Activated effector memory CD4-positive, alpha-beta T cell treated with Interleukin-2 at 50 U/mL for 16 hours (primary cell): Measurements from ENCODE around the gene CDC42SE2.
"Not testable (repeated sequence)": the region's sequence is repeated elsewhere in the genome, so short reads cannot be mapped to it uniquely, and the experiment has no call there.

Experiments
- DNase-seq: peaks from one replicate; pipeline ENCODE4 v3.0.0-alpha.2; 2020

CDC42SE2 gene

DNA sequence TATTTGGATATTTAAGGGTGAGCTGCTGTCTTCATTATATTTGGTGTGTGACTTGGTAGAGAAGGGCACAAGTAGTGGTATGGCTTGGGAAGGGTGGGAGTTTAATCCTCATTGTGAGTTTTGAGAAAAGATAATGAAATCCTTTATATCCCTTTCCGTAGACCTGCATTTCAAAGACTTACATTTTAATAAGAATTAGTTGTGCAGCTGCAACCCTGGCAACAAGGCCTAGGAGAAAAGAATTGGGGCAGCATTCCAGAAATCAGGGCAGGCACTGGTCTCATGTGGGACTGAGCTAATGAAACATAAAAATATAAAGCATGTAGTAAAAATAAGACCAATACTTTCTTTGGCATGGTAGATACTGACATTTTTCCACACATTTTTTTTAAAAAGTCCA is 60.5 kb downstream of the CDC42SE2 start:
- no peak for DNase-seq

GRCh38 chr5:131328536-131329285 is 64.9 kb downstream of the CDC42SE2 start:
- DNase-seq, result no peak

DNA sequence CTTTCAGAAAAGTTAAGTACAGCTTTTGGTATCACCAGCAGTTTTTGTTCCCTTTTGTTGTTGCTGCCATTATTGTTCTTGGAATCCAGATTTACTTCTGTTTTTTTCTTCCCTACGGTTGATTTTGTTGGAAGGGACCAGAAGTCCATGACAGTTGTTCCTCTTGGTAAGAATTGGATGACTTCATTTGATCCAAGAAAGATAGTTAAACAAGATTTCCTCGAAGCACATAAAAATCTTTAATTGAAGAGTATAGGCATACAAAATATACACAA is 65.4 kb downstream of the CDC42SE2 start:
- DNase-seq, result no peak

DNA sequence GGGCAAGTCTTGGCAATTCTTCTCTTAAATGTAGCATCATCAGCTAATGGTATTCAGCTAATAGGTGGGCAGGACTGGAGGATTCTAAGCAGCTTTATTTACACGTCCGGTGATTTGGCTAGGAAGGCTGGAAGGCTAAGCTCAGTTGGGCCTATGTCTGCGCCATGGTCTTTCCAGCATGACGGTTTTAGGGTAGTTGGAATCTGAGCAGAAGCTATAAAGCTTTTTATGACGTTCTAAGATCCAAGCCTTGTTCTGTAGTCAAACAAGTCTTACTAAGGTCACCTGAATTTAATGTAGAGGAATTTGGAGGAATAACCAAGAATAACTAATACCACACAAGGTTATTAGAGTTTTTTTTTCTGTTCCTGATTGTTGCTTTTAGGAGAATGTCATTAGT is 66.2 kb downstream of the CDC42SE2 start:
- DNase-seq, result no peak

GRCh38 chr5:131335756-131336155 is 71.9 kb downstream of the CDC42SE2 start:
- DNase-seq, result not testable (repeated sequence)

- not testable (repeated sequence) for DNase-seq
Measured at GRCh38 chr5:131336801-131337200, 72.9 kb downstream of the CDC42SE2 start.

DNA sequence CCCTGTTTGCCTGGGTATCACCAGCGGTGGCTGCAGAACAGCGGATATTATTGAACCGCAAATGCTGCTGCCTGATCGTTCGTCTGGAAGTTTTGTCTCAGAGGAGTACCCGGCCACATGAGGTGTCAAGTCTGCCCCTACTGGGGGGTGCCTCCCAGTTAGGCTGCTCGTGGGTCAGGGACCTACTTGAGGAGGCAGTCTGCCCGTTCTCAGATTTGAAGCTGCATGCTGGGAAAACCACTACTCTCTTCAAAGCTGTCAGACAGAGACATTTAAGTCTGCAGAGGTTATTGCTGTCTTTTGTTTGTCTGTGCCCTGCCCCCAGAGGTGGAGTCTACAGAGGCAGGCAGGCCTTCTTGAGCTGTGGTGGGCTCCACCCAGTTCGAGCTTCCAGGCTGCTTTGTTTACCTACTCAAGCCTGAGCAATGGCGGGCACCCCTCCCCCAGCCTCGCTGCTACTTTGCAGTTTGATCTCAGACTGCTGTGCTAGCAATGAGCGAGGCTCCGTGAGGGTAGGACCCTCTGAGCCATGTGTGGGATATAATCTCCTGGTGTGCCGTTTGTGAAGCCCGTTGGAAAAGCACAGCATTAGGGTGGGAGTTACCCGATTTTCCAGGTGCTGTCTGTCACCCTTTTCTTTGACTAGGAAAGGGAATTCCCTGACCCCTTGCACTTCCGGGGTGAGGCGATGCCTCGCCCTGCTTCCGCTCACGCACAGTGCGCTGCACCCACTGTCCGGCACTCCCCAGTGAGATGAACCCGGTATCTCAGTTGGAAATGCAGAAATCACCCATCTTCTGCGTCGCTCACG is 73.6 kb downstream of the CDC42SE2 start:
- peak; percentile 43 for DNase-seq

DNA sequence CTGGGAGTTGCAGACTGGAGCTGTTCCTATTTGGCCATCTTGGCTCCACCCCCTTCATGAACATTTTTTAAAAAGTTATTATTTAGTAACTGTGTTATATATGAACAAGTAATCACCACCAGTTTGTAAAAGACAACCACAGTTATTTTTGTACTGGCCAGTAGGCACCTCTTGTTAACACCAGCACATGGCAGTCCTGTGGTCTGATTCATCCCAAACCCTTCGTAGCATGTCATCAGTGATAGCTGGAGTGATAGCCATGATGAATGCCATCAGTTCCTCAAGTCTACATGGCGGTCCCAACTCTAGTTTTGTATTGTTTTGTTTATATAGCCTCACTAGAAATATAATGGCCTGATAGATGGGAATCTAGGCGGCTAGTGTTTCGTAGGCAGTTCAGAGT is 74.2 kb downstream of the CDC42SE2 start:
- no peak for DNase-seq

DNA sequence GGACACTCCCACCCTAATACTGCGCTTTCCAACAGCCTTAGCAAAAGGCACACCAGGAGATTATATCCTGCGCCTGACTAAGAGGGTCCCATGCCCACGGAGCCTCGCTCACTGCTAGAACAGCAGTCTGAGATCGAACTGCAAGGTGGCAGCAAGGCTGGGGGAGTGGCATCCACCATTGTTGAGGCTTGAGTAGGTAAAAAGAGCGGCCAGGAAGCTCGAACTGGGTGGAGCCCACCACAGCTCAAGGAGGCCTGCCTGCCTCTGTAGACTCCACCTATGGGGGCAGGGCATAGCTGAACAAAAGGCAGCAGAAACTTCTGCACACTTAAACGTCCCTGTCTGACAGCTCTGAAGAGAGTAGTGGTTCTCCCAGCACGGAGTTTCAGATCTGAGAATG is 80.4 kb downstream of the CDC42SE2 start:
- DNase-seq, result peak; percentile 15

DNA sequence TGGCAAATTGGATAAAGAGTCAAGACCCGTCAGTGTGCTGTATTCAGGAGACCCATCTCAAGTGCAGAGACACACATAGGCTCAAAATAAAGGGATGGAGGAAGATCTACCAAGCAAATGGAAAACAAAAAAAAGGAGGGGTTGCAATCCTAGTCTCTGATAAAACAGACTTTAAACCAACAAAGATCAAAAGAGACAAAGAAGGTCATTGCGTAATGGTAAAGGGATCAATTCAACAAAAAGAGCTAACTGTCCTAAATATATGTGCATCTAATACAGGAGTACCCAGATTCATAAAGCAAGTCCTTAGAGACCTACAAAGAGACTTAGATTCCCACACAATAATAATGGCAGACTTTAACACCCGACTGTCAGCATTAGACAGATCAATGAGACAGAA is 82.4 kb downstream of the CDC42SE2 start:
- DNase-seq, result not testable (repeated sequence)

- no peak for DNase-seq
Measured at GRCh38 chr5:131353991-131354390, 90.1 kb downstream of the CDC42SE2 start.

DNA sequence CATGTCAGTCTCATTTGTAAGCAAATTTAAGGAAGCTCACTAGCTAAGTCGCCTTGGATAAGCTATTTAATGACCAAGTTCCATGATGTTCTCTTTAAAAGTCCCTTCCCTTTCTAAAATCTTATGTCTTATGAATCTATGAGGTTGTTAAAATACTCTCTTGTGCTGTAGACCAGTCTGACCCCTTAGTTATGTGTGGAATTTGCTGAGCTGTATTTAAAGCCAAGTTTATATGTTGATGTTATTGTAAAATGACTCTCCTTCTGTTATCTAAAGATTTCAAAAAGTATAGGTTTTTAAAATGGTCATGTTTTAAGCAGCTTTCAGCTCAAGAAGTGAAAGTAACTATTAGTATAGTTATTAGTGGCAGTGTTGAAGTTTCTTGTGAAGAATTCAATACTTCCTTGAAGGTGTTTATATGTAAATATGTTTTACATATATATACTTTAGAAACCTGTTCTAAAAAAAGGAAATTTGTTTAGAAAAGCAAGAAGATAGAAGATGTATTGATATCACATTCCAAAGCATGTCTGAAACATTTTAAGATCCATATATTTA is 92.2 kb downstream of the CDC42SE2 start:
- DNase-seq, result no peak

DNA sequence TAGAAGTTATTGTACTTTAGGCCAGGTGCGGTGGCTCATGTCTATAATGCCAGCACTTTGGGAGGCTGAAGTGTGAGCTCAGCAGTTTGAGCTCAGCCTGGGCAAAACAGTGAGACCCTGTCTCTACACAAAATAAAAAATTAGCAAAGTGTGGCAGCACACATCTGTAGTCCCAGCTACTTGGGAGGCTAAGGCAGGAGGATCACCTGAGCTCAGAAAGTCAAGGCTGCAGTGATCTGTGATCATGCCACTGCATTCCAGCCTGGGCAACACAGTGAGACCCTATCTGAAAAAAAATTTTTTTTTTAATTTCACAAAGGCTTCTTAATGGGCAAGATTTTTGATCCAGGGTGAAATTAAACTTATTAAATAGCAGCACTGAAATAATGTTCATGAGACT is 92.8 kb downstream of the CDC42SE2 start:
- DNase-seq, result no peak

DNA sequence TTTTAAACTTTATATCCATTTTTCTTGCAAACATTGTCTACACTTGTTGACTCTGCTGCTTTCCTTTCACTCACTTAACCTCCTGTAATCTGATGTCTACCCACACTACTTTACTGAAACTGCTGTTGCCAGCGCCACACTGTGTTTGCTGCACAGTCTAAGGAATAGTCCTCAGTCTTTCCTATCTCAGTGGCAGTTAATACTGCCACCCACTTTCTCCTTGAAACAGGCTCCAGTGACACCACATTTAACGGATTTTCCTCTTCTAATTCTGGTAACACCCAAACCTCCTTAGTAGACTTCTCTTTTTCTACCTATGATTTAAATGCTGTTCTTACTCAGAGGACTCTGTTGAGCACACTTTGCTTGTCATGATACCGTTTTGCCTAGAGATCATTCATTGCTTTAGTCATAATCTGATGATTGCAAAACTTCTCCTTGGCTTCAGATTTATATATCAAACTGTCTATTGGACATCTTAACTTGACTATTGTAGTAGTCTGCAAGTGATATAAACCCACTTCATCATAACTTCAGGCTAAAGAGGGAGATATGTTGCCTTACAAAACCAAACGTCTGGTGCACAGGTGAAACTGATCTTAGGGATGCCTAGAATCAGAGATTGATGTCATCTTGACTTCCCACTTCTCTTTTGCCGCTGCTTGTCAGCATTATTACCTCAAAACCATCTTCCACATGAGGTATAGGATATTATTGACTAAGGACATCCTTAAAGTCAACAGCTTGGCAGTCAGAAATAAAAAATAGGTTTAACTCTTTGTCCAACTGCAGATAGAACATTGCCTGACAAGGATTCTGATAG is 94.1 kb downstream of the CDC42SE2 start:
- DNase-seq, result no peak

DNA sequence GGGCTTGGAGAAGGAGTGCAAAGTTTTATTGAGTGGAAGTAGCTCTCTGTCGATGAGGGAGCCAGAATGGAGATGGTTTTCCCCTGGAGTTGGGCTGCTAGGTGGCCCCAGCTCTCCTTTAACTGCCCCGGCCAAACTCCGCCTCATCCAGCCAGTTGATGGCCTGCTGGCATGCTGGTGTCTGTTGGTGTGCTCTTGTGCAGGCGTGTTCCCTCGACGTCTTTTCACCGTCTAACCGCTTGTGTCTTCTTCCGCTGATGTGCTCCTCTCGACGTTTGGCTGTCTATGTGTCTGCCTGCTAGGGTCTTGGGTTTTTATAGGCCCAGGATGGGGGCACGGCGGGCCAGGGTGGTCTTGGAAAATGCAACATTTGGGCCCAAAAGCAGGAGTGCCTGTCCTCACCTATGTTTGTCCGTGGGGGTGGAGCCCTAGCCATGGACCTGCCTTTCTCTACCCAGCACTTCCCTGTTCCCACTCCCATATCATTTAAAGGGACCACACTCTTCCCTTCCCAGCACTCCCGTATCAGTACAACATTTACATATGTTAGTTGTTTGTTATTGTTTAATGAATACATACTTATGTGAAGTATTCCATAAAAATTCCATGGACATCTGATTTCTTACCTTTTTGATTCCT is 97.9 kb downstream of the CDC42SE2 start:
- no peak for DNase-seq

- no peak for DNase-seq
Measured at GRCh38 chr5:131363811-131364506, 100.1 kb downstream of the CDC42SE2 start.

DNA sequence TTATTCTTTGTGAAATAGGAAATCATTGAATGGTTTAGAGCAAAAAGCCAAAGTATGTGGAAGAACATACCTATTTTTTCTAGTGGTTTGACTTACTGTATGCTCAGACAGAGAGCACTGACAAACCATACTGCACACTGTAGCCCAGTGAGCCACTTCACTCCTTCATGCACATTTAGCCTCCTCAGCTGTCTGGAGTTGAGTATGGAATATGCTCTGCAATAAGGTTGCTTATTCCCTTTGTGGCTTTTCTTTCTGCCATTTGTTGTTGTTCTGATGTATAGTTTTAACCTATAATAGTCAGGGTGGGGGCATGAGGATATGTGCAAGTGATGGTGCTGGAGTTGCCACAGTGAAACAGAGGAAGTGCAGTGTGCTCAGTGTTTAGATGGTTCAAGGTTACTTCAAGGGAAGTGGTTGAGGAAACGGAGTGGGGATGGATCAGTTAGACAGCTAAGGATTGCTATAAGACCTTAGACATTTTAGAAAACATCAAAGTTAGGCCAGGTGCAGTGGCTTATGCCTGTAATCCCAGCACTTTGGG is 100.7 kb downstream of the CDC42SE2 start:
- DNase-seq, result no peak

DNA sequence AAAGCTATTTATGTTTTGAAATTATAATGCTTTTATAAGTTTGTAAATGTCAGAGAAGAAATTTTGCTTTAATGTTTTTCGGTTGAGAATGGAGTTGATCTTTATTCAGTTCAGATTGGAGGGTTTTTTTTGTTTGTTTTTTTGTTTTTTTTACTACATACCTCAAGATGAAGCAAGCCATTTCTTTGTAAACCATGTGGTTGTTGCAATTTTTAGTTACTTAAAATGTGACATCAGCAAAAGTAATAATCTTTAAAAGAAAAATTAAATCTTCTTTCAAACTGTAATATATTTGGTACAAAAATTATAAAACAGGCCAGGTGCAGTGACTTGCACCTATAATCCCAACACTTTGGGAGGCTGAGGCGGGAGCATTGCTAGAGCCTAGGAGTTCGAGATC is 102.6 kb downstream of the CDC42SE2 start:
- no peak for DNase-seq

GRCh38 chr5:131367219-131367860 is 103.5 kb downstream of the CDC42SE2 start:
- DNase-seq, result no peak

GRCh38 chr5:131368866-131369265 is 105.0 kb downstream of the CDC42SE2 start:
- no peak for DNase-seq

DNA sequence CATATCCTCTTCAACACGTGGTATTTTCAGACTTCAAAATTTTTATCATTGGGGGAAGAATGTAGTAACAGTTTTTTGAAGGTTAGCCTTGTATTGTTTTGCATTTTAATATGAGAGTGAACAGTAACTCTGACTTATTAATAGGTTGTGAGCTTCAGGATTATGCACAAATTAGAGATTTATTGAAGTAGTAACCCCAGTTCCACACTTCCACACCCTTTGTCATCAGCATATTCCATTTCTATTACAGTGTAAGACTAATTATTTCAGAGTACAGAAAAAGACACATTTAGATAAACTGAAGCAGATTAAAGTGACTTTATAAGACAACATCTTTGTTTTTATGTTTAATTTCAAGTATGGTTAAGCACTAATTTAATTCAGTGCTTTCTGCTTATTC is 105.7 kb downstream of the CDC42SE2 start:
- no peak for DNase-seq
